BLaER1 (cell line): ENCODE data around the gene ZBTB26.

Source experiments
- H3K27ac ChIP-seq: shearing (Covaris generic); formaldehyde crosslinking; 2 replicates; pipeline ENCODE4 v1.8.1; 2022
- H3K27me3 ChIP-seq: shearing (Covaris generic); formaldehyde crosslinking; 2 replicates; pipeline ENCODE4 v1.8.1; 2022
- H3K36me3 ChIP-seq: shearing (Covaris generic); formaldehyde crosslinking; 2 replicates; pipeline ENCODE4 v1.8.1; 2022
- H3K4me1 ChIP-seq: shearing (Covaris generic); formaldehyde crosslinking; 2 replicates; pipeline ENCODE4 v1.8.1; 2022
- H3K4me2 ChIP-seq: shearing (Covaris generic); formaldehyde crosslinking; 2 replicates; pipeline ENCODE4 v1.8.1; 2022
- H3K4me3 ChIP-seq: shearing (Covaris generic); formaldehyde crosslinking; 2 replicates; pipeline ENCODE4 v1.8.1; 2022
- H3K9ac ChIP-seq: shearing (Covaris generic); formaldehyde crosslinking; 2 replicates; pipeline ENCODE4 v1.8.1; 2022
- H3K9me3 ChIP-seq: shearing (Covaris generic); formaldehyde crosslinking; 2 replicates; pipeline ENCODE4 v1.8.1; 2022
- H4K20me1 ChIP-seq: shearing (Covaris generic); formaldehyde crosslinking; 2 replicates; pipeline ENCODE4 v1.8.1; 2022
- Cebpa-rat ChIP-seq: shearing (Covaris generic); IDR thresholded peaks from 2 replicates; pipeline ENCODE4 v1.8.1; 2022

The ZBTB26 gene

DNA sequence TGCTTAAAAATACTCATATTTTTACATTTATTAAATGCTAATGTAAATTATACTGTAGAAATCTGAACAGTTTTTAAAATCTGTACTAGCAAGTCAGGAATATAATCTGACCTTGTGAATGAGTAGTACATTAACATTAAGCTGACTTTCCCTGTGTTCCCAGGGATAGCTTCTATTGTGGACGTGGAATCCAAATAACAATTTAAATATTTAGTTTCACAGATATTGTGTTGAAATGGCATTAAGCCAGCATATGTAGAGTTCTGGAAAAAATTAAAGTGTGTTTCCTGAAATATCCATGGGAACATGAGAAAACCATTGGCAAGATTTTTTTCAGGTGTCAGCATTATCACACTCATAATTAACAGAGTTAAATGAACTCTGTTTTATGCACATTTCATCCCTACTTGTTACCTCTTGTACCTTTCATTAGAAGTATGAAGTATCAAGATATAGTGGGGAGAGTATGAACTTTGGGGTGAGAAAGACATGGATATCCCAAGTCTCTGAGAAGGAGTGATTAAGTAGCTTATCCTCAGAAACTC, 15.2 kb upstream of the ZBTB26 start:
- H3K27ac ChIP-seq = no peak overlapping the region
- TF ChIP-seq Cebpa-rat = no peak

DNA sequence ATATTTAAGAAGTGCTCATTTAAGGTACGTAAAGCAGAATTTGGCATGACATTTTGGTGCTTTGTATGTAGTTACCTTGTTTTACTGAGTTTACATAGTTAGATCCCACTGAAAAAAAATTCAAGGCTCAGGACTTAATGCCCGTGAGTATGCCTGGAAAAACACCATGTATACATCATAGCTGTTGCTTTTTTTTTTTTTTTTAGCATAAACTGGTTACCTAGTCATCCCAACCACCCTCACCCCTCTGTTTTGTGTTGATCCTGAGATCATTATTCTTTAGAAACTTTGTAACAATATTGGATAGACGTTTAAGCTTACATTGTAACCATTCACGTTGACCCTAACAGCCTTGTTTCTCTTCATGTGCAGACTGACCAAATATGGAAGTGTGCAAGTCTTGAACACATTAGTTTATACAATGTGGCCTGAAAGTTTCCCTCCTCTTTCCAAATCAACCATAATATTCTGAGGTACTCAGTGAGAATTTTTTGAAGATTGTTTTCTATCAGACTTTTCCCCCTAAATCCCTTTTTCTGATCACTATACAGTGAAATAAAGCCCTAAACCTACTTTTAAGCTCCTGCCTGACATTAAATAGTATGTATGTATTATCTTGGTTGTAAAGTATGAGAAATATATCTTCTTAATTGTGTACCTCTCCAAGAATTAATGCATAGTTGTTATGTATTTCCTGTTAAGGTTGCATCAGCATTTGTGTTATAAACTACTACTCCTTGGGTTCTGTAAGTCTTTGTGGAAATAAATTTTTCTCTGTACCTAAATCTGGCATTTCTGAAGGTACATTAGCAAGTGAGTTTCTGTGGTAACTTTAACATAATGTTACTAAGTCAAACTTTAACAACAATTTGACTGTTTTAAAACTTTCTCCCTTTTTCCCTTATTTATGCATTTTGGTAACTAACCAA, 13.9 kb upstream of the ZBTB26 start:
- TF ChIP-seq Cebpa-rat = no peak
- peaks cover 87% of the 10 kb centered on the region for H4K20me1 ChIP-seq
- no peak overlapping the region for H3K27ac ChIP-seq
- H3K4me2 ChIP-seq = no peak overlapping the region
- no peaks in the 10 kb centered on the region for H3K27me3 ChIP-seq
- H3K9me3 ChIP-seq = no peaks in the 10 kb centered on the region
- H3K36me3 ChIP-seq = peaks cover 16% of the 10 kb centered on the region
- no peak overlapping the region for H3K4me3 ChIP-seq
- H3K4me1 ChIP-seq = peaks cover 14% of the 10 kb centered on the region
- H3K9ac ChIP-seq = no peak overlapping the region

More for the DNA sequence above, 15.2 kb upstream of the ZBTB26 start:
- no peak overlapping the region for H3K9ac ChIP-seq
- H3K4me3 ChIP-seq = no peak overlapping the region
- H3K27me3 ChIP-seq = no peaks in the 10 kb centered on the region
- H4K20me1 ChIP-seq = peaks cover 95% of the 10 kb centered on the region
- H3K9me3 ChIP-seq = peaks cover 2% of the 10 kb centered on the region; the same call in 1 of the 2 replicates
- peaks cover 9% of the 10 kb centered on the region for H3K4me1 ChIP-seq
- peaks cover 16% of the 10 kb centered on the region for H3K36me3 ChIP-seq
- H3K4me2 ChIP-seq = no peak overlapping the region

GRCh38 chr9:122941582-122942234, 10.4 kb upstream of the ZBTB26 start:
- Histone ChIP-seq H3K36me3 (peaks cover 29% of the 10 kb centered on the region), H3K27ac (peak overlapping the region; percentile 86), H3K4me1 (peaks cover 16% of the 10 kb centered on the region), H3K9ac (peak overlapping the region; percentile 91), H3K4me3 (peak overlapping the region; percentile 88), H3K4me2 (peak overlapping the region; percentile 95), H3K9me3 (no peaks in the 10 kb centered on the region), H4K20me1 (peaks cover 55% of the 10 kb centered on the region), H3K27me3 (no peaks in the 10 kb centered on the region)
- no peak for TF ChIP-seq Cebpa-rat

DNA sequence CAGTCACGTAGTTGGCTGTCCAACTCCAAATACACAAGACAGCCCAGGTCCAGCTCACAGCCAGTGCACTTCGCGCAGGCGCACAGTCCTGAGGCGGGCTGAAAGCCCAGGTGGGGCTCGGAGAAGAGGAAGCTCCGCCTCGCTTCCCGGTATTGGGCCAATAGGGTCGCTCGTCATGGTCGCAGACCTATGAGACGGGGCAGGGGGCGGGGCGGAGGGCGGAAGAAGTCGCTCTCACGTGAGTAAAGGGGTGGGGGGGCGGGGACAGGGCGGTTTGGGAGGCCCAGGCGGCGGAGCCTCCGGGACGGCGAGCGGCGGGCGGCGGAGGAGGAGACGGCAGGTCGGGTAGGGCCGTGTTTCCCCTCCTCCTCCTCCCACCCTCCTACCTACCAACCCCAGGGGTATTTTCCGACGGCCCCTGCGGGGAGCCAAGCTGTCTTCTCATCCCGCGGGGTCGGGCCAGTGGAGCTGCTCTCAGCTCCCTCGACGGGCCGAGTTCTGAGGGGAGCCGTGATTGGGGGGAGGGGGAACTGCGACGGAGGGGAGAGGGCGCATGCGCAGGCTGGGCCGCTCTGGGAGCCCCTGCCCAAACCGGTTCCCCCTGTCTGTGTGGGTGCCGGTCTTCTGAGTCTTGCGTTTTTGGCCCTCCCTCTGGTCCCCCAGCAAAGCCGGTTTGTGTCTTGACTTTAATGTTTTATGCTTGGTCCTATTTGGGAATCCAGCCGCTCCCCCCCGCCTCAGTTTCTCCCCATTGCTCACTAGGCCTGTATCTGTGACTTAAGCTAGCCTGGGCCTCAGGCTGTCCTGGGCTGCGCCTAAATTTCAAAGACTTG, 9.7 kb upstream of the ZBTB26 start, which contains the start of gene RABGAP1:
Gene RABGAP1 (plus strand): TSS at position 272 of the 833 bp plus-strand sequence. CDS start 16,040 bp downstream, outside the sequence.
- Histone ChIP-seq H3K36me3 (peaks cover 36% of the 10 kb centered on the region), H3K27me3 (no peaks in the 10 kb centered on the region), H3K27ac (peak within 1 kb of the TSS; percentile 86), H3K4me1 (peaks cover 16% of the 10 kb centered on the region), H3K4me3 (peak within 1 kb of the TSS; percentile 88), H3K9ac (peak within 1 kb of the TSS; percentile 91), H3K9me3 (no peaks in the 10 kb centered on the region), H3K4me2 (peak within 1 kb of the TSS; percentile 95), H4K20me1 (peaks cover 48% of the 10 kb centered on the region)
- TF ChIP-seq Cebpa-rat = no peak

GRCh38 chr9:122940454-122940748, 9.1 kb upstream of the ZBTB26 start:
- peaks cover 43% of the 10 kb centered on the region for H4K20me1 ChIP-seq
- H3K36me3 ChIP-seq = peaks cover 36% of the 10 kb centered on the region
- H3K27me3 ChIP-seq = no peaks in the 10 kb centered on the region
- peak overlapping the region; percentile 83 for H3K4me2 ChIP-seq
- peak overlapping the region; percentile 49; the same call in 1 of the 2 replicates for H3K9ac ChIP-seq
- H3K27ac ChIP-seq = peak overlapping the region; percentile 60
- peaks cover 16% of the 10 kb centered on the region for H3K4me1 ChIP-seq
- no peak for TF ChIP-seq Cebpa-rat
- peak overlapping the region; percentile 54 for H3K4me3 ChIP-seq
- H3K9me3 ChIP-seq = no peaks in the 10 kb centered on the region

DNA sequence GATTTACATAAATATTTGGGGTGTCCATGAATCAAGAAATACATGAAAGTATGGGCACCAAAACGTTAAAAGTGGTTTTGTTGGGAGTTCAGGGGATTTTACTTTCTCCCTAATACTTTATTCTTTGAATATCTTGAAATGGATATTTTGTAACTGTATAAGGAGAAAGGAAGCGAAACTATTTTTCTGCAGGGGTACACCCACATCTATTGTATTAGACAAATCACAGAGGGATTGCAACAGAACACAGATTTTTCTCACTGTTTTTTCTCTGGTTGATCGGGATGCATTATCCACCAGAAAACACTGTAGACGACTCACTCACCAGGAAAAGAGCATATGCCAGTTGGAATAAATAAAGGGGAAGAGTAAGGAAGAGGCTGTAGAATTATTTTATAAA, 8.3 kb upstream of the ZBTB26 start:
- no peaks in the 10 kb centered on the region for H3K27me3 ChIP-seq
- H3K9ac ChIP-seq = no peak overlapping the region
- no peaks in the 10 kb centered on the region for H3K9me3 ChIP-seq
- H3K4me3 ChIP-seq = no peak overlapping the region
- H3K36me3 ChIP-seq = peaks cover 34% of the 10 kb centered on the region
- no peak overlapping the region for H3K4me2 ChIP-seq
- TF ChIP-seq Cebpa-rat = no peak
- H4K20me1 ChIP-seq = peaks cover 35% of the 10 kb centered on the region
- H3K27ac ChIP-seq = no peak overlapping the region
- H3K4me1 ChIP-seq = peaks cover 16% of the 10 kb centered on the region

DNA sequence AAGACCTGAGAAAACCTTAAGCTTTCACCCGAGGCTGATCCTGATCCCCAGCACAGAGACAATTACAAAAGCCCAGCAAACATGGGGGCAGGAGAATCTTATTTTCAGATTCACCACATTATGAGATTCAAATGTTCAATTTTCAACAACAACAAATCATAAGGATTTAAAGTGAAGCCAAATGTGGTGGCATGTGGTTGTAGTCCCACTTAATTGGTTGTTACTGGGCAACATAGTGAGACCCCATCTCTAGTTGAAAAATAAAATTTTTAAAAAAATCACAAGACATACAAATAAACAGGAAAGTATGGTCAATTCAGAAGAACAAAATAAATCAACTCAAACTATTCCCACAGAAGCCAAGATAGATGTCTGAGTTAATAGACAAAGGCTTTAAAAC, 5.6 kb upstream of the ZBTB26 start:
- TF ChIP-seq Cebpa-rat = no peak
- no peak overlapping the region for H3K4me3 ChIP-seq
- peaks cover 8% of the 10 kb centered on the region for H4K20me1 ChIP-seq
- no peaks in the 10 kb centered on the region for H3K9me3 ChIP-seq
- no peaks in the 10 kb centered on the region for H3K27me3 ChIP-seq
- no peak overlapping the region for H3K9ac ChIP-seq
- H3K27ac ChIP-seq = no peak overlapping the region
- H3K4me1 ChIP-seq = peaks cover 26% of the 10 kb centered on the region
- no peak overlapping the region for H3K4me2 ChIP-seq
- H3K36me3 ChIP-seq = peaks cover 30% of the 10 kb centered on the region

GRCh38 chr9:122936464-122936863, 5.2 kb upstream of the ZBTB26 start:
- no peak for TF ChIP-seq Cebpa-rat
- peaks cover 3% of the 10 kb centered on the region for H4K20me1 ChIP-seq
- H3K36me3 ChIP-seq = peaks cover 30% of the 10 kb centered on the region
- H3K4me1 ChIP-seq = peaks cover 22% of the 10 kb centered on the region
- no peak overlapping the region for H3K27ac ChIP-seq
- H3K4me2 ChIP-seq = no peak overlapping the region
- no peaks in the 10 kb centered on the region for H3K9me3 ChIP-seq
- H3K9ac ChIP-seq = no peak overlapping the region
- no peaks in the 10 kb centered on the region for H3K27me3 ChIP-seq
- no peak overlapping the region for H3K4me3 ChIP-seq

GRCh38 chr9:122930541-122931225, 629 bp downstream of the ZBTB26 start:
- no peak for TF ChIP-seq Cebpa-rat
- peaks cover 8% of the 10 kb centered on the region for H3K36me3 ChIP-seq
- H3K27me3 ChIP-seq = no peaks in the 10 kb centered on the region
- peaks cover 5% of the 10 kb centered on the region; the same call in 1 of the 2 replicates for H4K20me1 ChIP-seq
- peak overlapping the region; percentile 83 for H3K4me3 ChIP-seq
- H3K27ac ChIP-seq = peak overlapping the region; percentile 90
- H3K9ac ChIP-seq = peak overlapping the region; percentile 85
- peaks cover 30% of the 10 kb centered on the region for H3K4me1 ChIP-seq
- peak overlapping the region; percentile 92 for H3K4me2 ChIP-seq
- no peaks in the 10 kb centered on the region for H3K9me3 ChIP-seq
